Measurements from ENCODE around the gene MAGEA9.
"Not testable (repeated sequence)": the region's sequence is repeated elsewhere in the genome, so short reads cannot be mapped to it uniquely, and the experiment has no call there.

The MAGEA9 gene, protein sequence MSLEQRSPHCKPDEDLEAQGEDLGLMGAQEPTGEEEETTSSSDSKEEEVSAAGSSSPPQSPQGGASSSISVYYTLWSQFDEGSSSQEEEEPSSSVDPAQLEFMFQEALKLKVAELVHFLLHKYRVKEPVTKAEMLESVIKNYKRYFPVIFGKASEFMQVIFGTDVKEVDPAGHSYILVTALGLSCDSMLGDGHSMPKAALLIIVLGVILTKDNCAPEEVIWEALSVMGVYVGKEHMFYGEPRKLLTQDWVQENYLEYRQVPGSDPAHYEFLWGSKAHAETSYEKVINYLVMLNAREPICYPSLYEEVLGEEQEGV

DNA sequence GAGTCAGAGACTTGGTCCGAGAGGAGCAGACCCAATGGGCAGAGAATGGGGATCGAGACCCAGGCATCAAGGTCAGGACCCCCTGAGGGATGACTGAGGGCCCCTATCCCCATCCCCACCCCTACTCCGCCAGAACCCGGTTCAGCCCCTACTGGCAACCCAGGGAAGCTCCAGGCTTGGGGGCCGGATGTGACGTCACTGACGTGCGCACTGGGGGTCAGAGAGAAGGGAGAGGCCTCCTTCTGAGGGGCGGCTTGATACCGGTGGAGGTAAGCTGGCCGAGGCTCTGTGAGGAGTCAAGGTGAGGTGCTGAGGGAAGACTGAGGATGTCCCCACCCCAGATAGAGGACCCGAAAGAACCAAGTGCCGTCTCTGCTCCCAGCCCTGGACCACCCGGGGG is at the start of gene MAGEA9:
MAGEA9 (plus strand) TSS at position 204 of the 400 bp plus-strand sequence. CDS start 4,281 bp downstream, outside the sequence.
- not testable (repeated sequence) for DNase-seq

DNA sequence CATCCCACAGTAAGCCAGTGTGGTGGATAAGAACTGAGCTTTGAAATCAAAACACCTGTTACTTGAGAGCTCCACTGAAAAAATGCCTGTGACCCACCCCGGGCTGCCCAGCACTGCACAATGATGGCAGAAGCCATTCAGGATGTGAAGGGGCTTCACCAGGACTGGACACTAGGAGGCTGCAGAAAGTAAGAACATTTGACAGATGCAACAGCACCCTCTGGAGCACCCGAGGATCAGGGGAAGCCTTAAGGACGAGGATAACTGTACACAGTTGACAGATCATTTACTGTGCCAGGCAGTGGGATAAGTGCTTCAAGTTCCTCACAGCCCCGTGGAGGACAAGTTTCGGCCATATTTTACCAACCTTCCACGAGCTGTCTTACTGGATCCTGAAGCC is 39.5 kb upstream of the MAGEA9 start:
- DNase-seq, result not testable (repeated sequence)

DNA sequence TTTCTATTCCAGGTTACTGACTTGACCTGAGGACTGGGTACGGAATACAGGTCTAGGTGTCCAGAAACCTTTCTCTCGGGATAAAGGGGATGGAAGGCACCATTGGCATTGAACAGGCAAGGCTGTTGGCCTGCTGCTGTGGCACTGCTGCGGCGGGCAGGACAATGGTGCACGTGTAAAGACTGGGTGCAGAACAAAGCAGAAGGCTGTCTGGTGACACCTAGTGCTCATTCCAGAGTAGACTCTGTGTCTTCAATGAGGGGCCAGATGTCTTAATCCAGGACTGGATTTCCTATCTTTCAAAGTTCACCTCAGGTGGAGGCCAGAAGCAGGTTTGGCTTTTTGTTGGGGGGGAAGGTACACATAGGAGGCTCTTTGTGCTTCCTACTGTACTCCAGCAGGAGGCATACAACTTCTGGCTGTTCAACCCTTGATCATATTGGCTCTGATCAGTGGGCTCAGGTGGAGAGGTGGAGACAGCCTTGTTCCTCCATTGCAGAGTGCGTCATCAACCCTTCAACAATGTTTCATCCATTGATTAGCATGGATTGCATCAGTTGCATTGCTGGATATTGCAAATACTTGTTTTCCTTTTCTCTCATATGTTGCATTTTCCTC is 35.2 kb upstream of the MAGEA9 start:
- DNase-seq, result not testable (repeated sequence)

DNA sequence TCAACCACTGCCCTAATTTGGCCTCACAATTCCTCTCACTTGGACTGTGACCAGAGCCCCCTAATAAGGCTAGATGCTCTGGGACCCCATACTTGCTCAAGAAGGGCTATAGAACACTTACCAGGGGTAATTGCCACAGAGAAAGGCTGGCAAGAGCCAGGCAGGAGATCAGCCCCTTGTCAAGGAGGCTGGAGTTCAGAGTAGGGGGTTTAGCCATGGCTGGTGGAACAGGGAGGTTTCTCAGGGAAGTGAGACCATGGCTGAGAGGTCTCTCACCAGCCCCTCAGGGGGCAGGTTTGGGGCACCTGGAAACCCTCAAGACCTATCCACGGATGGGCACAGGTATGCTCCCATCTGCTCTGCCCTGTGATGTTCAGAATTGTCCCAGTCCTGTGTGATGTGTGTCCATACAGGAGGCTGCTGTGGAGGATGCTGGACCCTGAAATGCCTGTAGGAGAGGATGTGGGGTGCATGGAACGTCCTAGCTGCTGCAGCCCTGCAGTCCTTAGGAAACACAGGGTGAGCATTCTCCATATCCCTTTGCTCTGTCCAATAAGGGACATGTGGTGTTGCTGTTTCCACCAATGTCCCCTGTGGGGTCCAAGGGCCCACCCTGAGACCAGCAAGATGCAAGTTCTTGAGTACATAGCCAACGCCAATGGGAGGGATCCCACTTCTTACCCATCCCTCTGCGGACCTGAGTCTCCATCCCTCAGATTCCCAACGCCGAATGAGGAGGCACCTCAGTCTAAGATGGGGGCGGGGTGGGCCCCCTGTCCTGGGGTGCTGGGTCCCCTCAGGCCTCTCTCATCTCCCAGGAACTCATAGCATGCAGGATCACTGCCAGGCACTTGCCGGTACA is 24.3 kb upstream of the MAGEA9 start:
- DNase-seq, result no peak

DNA sequence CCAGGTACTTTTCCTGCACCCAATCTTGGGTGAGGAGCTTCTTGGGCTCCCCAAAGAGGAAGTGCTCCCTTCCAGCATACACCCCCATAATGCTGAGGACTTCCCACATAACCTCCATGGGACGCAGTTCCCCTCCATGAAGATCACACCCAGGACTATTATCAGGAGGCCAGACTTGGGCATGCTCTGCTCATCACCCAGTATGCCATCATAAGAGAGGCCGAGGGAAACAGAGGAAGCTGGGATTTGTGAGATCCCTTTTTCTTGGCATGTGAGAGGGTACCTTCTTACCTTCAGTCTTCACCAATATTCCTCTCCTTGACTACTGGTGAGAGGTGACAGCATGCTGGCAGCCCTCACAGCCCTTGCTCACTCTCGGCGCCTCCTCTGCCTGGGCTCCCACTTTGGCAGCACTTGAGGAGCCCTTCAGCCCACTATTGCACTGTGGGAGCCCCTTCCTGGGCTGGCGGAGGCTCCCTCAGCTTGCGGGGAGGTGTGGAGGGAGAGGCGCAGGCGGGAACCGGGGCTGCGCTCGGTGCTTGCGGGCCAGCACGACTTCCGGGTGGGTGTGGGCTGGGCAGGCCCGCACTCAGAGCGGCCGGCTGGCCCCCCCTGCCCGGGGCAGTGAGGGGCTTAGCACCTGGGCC is 23.5 kb upstream of the MAGEA9 start:
- no peak for DNase-seq

DNA sequence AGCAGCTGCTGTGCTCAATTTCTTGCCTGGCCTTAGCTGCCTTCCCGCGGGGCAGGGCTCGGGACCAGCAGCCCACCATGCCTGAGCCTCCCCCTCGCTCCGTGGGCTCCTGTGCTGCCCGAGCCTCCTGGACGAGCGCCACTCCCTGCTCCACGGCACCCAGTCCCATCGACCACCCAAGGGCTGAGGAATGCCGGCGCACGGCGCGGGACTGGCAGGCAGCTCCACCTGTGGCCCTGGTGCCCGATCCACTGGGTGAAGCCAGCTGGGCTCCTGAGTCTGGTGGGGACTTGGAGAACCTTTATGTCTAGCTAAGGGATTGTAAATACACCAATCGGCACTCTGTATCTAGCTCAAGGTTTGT is 23.0 kb upstream of the MAGEA9 start:
- not testable (repeated sequence) for DNase-seq

DNA sequence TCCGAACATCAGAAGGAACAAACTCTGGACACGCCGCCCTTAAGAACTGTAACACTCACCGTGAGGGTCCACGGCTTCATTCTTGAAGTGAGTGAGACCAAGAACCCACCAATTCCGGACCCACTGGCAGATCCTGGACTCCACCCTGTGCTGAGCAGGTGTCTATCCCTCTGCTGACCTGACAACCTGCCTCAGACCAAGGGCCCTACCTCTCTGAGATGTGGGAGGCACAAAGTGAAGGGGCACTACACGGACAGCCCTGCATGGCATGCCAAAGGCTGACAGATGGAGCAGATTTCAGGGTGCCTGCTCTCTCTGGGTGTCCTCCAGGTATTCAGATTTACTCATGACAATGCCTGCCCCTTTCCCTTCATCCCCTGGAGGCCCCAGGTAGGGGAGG is 21.9 kb upstream of the MAGEA9 start:
- no peak for DNase-seq

DNA sequence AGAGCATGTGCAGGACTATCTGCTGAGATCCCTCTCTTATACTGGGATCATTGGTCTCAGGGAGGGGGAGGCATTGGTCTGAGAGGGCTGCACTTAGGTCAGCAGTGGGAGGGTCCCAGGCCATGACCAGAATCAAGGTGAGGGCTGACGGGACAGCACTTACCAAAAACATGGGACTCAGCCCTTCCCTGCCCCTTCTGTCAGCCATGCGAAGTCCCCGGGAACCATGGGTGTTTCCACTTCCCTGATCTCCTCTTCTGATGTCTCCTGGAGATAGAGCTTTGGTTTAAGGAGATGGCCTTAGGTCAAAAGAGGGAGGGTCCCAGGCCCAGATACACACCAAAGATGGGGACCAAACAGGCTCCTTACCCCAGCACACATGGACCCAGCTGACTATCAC is 20.8 kb upstream of the MAGEA9 start:
- DNase-seq, result no peak

DNA sequence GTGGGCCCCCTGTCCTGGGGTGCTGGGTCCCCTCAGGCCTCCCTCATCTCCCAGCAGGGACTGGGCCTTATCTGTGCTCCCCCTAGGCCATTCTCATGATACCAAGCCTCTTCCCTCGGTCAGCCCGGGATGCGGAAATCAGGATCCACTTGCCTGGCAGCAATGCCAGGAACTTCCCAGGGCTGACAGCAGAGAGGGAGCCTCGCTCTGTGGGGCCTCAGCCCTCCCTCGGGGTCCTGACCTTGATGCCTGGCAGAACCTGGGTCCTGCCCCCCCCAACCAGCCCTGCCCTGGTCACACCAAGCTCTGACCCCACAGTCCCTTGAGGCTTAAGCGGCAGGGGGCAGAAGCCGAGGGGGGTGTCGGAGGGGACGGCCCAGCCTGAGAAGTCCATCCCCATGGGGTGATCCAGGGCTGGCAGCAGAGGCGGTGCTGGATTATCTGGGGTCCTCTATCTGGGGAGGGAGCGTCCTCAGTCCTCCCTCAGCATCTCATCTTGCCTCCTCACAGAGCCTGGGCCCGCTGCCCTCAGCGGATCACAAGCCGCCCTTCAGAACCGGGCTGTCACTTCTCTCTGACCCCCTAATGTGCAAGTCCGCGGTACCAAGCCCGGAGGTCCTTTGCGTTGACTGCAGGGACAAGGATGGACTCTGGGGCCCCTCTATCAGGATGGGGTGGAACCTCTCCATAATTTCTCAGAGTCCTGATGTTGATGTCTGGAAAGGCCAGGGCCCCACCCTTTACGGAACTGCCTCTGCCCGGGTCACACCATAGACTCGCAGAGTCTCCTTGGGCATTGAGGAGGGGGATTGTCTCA is 19.7 kb upstream of the MAGEA9 start:
- DNase-seq, result not testable (repeated sequence)

DNA sequence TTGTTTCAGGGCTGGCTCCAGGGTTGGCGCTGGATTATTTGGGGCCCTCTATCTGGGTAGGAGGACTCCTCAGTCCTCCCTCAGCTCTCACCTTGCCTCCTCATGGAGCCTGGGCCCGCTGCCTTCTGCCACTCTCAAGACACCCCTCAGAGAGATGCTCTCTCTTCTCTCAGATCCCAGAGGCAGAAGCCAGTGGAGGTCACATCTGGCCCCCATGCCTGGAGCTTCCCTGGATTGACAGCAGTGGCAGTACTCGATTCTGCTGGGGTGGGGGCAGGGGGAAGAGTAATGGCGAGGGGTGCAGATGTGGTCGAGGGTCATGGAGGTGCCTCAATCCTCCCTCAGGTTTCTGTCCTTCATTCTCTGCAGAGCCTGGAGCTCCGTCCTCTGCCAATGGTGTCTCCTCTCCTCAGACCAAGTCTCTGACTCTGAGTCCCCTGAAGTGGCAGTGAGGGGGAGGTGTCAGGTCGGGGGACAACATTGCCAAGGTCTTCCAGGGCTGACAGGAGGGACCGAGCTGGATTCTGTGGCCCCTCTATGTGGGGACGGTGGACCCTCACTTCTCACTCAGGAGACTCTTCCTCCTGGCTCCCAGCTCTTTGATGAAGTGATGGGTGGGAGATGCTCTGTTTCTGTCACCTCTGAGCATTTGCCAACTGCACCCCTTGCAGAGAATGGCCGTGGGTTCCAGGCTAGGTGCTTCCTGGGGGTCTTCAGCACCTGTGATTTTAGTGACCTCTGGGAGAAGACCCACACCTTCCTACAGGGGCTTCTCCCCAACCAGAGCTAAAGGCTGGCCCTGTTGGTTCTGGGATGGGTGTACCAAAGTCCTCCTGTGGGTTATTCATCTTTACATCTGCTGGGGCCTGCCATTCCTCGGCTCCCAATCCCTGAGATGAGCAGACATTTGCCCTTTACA is 18.8 kb upstream of the MAGEA9 start:
- DNase-seq, result no peak

DNA sequence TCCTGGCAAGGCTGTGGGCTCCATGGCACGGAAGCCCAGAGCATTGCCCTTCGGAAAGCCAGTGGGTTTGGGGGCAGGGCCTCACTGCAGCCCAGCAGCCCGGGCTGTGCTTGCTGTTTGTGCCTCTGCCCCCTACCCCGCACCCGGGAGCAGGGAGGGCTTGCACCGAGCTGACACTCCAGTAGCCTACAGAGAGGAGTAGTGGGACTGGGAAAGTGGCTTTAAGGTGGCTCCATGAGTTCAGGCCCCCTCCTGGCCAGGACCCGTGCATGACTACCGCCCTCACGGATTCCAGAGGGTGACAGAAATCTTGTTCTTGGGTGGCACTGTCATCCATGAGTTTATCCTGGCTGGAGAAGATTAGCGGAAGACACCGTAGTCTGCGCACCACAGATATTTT is 11.4 kb upstream of the MAGEA9 start:
- not testable (repeated sequence) for DNase-seq

DNA sequence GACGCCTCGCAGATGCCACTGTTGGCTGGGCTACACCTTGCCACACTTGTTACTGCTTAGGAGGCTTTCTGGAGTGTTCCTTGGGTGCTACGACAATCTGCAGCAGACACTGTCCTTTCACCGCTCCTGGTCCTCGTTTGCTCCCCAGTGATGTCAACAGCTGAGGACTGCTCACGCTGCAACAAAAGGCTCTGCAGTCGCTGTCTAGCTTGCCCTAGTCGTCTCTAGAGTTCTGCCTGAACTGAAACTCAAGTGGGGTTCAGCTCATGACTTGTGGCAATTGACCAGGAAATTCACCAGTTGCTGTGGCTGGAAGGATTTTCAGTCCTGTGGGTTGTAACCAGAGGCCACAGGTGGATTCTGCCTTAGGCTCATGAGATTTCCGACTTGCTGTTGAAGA is 8.7 kb upstream of the MAGEA9 start:
- DNase-seq, result not testable (repeated sequence)

DNA sequence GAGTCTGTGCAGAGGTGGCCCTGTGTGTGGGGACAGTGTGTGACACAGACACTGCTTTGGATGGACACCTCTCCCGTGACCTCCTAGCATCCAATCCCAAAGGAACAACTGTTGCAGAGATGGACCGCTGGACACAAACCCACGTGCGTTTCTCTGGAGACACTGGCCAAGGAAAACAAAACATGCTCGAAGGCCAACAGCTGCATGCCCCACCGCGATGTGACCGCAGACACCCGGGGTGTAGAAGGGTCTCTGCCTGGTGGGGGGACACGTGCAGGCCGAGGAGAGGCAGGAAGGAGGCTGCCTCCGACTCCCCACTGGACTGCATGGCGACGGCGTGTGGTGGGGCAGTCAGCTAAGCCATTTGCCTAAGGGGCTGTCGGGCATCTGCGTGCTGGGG is 8.0 kb upstream of the MAGEA9 start, which contains the start of gene HSFX1:
HSFX1 (plus strand) TSS at position 301 of the 400 bp plus-strand sequence. CDS start 614 bp downstream, outside the sequence.
- DNase-seq, result not testable (repeated sequence)

DNA sequence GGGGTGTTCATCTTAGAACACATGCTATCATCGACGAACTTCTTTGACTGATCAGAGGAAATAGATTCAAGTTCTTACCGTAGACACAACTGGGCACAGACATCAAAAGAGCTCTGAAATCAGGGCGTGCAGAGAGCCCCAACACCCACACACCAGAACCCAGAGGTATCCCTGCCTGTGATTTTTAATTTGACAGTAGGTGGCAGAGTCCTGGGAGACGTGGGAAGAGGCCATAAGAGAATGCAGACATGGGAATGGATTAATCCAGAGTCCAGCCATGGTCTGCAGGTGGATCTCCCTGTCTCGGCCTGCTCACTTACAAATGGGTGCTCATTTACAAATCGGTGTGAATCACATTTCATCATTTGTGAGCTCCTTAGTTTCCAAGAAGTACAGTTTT is 3.7 kb upstream of the MAGEA9 start:
- DNase-seq, result not testable (repeated sequence)

DNA sequence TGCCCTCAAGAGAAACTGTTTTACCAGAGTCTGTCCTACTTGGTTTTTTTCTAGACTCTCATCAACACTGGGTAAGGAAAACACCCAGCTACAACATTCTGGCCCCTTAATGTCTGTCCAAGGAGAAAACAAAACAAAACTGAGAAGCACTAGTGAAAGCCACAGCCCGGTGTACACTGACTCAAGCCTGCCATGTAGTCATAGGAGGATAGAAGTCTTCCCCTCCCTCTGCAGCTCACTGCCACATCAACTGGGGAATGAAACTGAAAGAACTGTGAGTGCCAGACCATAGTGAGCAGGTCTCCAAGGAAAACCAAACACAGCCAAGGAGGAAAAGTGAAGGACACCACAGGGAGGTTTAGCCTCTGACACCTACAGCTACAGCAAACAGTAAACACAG is 13.8 kb downstream of the MAGEA9 start:
- DNase-seq, result not testable (repeated sequence)

DNA sequence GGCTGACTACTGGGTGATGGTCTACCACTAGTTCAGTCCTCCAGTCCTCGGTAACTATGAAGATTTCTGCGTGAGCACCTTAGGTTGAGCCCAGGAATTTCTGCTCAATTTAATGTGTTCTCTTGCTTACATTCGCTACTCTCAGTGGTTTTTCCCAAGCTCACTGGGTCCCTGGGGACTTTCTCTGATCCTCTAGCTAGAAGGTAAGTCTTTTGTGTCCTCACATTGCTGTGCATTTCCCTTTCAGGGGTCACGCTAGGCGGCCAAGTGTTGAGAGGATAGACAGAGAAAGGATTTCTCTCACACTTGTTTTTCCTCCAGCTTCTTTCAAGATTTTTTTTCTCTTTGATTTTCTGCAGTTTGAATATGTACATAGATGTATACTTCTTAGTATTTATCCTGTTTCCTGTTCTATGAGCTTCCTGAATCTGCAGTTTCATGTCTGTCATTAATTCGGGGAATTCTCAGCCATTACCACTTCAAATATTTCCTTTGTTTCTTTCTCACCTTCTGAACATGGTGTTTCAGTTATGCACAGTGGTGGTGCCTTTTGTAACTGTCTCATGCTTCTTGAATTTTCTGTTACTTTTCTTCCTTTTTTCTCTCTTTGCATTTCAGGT is 17.5 kb downstream of the MAGEA9 start:
- DNase-seq, result no peak

DNA sequence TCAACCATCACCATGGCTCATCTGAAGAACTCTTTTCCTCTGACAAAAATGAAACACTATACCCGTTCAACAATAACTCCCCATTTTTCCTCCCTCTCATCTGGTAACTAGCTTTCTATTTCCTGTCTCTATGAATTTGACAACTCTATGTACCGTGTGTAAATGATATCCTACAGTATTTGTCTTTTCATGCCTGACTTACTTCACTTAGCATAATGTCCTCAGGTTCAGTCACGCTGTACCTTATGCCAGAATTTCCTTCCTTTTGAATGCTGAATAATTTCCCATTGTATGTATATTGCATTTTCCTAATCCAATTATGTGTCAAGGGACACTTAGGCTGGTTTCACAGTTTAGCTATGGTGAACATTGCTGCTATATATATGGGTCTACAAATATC is 18.2 kb downstream of the MAGEA9 start:
- DNase-seq, result no peak

DNA sequence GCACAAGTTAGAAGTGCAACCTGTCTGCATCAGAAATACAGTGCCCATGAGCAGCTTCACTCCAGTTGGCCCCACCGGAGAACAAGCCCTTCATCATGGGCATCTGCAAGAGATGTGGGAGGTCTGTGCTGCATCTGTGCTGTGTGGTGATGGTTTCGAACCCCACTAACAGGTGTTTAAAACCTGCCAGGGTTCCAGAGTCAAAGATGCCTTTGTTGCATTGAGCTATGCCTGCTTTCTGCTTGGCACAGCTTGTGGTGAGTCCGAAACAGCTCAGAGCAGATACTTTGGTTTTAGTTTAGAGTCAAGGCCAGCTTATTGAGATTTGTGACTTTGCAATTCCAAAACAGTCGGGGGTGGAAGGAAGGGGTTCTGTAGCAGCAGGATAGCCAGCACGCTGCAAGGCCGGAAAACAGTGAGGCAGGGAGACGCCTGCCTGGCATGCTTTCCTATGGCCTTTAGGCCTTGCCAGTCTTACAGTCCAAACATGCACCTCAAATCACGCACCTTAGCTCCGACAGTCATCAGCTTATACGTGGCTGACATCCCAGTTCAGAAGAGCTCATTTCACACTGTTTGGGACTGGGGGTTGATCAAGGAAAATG is 21.8 kb downstream of the MAGEA9 start:
- no peak for DNase-seq

DNA sequence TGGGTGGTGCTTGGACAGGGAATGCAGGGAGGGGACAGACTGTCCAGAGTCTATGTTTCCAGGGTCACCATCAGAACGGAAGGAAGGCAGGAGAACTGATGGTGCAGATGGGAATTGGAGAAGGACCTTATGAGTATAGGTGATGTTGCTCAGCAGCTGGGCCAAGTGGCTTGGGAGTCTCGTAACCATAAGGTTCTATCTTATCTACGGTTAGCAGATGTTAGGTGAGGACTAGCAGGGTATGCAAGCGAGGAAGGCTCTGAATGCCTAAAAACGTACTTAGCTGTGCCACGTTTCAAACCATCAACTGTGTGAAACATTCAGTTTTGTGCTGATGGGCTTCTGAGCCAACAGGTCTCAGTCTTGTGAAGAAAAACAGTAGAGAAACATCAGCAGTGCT is 22.4 kb downstream of the MAGEA9 start:
- DNase-seq, result no peak

All from inflammatory macrophage treated with lipopolysaccharide for 4 hours (primary cell).